Measurements from ENCODE around the gene NME5.
"Not testable (repeated sequence)": the region's sequence is repeated elsewhere in the genome, so short reads cannot be mapped to it uniquely, and the experiment has no call there.

The NME5 gene

GRCh38 chr5:138070026-138070425 is 69.2 kb downstream of the NME5 start:
- not testable (repeated sequence) for DNase-seq

- DNase-seq: peak; percentile 54
These were observed 70.3 kb downstream of the NME5 start for GRCh38 chr5:138068742-138069600.

- DNase-seq: no peak
These were observed 71.3 kb downstream of the NME5 start for GRCh38 chr5:138067945-138068344.

Measured in MV-4-11 (cell line).